NCI-H1436 (cell line): ENCODE results near the gene NEK4.
A peak's percentile ranks its signal among the peaks of the same experiment; 100 is the strongest.

ENCODE experiments used
- DNase-seq: peaks from one replicate; lab custom pipeline; 2025; lab: John Stamatoyannopoulos, UW

Gene NEK4

DNA sequence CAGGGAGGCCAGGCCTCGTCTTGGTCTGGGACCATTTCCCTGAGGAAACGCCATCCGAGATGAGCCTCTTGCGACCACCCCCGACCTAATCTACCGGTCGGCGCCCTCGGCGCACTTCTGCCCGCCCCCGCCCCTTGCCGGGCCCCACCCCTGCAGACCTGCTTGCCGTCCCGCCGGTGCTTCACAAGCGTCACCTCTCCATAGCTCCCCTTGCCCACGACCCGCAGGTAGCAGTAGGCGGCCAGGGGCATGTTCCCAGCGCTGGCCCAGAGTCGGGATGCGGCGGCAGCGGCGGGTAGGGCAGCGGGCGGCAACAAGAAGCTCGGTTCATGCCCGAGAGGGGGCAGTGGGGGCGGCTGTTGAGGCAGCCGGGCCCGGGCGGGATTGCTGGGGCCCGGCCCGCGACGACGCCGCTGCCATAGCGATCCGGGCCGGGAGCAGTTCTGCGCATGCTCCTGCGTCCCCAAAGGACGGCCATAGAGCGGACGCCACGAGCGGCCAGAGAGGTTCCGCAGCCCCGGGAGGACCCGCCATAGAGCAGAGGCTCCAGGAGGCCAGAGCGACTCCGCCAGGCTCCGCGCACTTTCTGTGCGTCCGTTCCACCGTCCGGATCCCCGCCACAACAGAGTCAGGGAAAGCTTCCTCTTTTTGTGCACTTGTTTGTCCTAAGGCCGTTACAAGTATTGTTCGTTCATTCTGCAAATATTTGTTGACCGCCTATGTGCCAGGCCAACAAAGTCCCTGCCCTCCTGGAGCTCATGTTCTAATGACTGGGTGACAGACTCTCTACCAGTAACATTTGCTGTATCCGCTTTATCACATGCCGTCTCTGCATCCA lies at the start of gene NEK4:
TSS of gene NEK4 (minus strand) at position 445 of the 838 bp plus-strand sequence. CDS start at position 251, 194 bp downstream.
- peak; percentile 73 for DNase-seq

DNA sequence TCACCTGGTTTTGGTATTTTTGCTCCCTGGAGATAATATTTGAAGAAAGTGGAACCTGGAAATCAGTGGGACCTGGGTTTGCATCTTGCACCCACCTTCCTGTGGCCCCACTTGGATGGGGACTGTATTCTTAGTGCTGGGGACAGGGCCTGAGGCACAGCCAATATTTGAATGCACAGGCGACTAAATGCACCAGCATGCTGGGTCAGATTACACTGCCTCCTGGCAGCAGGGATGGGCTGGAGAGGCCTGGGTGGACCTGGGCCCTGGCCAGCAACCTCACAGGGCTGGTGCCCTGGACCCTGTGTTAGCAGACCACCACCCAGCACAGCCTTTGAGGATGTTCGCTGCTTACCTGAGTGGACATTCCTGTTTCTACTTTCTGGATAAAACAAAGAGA lies 49.2 kb upstream of the NEK4 start:
- DNase-seq = no peak

DNA sequence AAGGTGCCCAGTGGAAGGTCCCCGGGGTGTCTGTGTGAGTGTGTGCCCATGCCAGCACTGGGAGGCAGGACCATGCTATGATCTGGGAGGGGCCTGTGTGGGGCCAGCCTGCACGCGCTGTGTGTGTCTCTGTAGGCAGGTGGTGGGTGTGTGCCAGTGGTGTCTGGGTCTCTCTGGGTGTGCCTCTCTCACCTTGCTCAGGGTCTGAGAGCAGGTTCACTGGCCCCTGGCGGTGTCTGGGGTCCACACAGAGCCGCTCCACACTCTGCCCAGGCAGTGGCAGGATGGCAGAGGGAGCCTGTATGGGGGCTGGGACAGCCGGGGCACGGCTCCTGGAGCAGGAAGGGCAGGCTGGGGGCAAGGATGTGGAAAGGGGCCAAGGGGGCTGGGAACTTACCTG lies 47.1 kb upstream of the NEK4 start:
- DNase-seq = no peak

DNA sequence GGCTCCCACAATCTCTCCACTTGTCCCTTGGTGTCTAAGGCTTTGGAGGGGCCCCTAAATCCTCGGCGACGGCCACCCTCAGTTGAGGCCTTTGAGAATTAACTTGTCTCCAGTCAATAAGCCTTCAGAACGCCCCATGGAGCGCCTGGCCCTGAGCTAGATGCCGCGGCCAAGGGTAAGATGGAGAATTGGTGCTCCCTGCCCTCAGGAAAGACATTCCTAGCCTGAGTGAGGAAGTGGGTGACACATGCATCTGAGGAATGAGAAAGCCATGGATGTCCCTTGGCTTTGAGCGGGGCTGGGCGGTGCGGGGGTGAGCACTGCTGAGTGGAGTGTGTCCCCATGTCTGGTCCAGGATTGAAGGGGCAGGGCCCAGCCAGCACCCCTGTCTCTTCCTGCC lies 46.5 kb upstream of the NEK4 start:
- no peak for DNase-seq

DNA sequence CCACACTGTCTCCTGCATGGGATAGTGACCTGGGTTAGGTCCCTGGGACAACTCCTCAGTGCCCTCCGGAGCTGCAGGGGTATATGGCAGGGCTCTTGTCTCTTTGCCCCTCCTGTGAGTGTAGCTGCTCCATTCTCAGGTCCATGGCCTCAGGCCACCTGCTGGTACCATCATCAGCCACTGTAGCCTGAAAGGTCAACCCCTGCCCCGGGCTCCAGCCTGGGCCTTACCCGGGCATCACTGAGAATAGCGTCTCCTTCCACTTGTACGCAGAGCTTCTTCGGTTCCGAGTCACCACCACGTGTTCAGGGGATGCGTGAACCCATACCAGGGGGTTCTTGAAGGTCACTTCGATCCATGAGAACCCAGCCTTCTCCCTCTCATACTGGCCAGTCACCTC lies 45.9 kb upstream of the NEK4 start:
- DNase-seq = no peak

DNA sequence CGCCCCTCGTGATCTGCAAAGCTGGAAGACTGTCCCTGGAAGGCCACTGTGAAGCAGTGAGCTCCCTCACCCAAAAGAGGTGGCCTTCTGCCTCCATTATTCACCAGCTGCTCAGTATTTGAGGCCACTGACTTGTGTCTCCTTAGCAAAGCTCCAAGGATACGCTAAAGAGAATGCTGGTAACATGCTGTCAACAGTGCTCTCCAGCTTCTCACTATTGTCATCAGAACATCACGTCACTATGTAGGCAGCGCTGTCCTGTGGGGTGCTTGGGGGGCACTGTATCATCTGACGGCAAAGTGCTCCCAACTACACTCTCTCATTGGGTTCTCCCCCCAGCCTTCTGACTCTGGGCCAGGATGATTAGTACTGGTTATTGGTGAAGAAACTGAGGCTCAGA lies 45.5 kb upstream of the NEK4 start:
- no peak for DNase-seq

DNA sequence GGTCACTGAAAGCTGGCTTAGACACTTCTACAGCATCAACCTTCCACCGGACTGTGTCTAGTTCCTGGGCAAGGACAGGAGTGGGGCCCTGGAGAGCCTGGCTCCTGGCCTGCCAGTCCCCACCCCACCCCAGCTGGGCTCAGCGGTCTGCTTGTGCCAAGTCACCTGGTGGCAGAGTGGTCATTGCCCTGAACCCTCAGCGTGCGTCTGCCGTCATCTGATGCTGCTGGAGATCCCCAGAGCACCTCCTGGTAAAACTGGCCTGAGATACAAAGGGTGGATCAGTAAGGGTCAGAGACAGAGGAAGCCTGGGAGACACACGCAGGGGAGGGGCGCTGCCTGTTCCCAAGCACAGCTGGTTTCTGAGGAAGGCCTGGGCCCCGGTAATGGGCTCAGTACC lies 43.1 kb upstream of the NEK4 start:
- no peak for DNase-seq

DNA sequence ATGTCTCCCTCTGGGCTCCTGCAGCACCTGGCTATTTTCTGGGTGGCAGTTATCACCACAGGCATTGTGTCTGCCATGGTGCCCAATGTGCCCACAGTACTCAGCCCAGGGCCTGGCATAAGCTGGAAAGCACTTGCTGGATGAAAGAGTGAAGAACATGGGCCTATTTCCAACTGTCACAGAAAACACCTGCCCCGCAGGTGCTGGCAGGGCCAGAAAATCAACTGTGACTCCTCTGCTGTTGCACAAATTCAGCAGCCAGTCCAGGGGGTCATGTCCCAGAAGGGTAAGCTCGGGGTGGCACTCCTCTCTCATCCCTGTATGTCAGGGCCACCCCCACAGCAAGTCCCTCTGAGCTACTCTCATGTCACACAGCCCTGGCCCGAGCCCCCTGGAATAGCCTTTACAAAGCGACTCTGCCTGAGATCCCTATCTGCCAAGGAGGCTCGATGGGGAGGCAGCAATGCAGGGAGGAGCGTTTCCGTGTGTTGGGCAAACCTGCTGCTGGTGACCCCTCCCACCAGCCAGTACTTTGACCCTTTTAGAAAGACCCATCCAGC lies 40.8 kb upstream of the NEK4 start:
- DNase-seq = no peak

DNA sequence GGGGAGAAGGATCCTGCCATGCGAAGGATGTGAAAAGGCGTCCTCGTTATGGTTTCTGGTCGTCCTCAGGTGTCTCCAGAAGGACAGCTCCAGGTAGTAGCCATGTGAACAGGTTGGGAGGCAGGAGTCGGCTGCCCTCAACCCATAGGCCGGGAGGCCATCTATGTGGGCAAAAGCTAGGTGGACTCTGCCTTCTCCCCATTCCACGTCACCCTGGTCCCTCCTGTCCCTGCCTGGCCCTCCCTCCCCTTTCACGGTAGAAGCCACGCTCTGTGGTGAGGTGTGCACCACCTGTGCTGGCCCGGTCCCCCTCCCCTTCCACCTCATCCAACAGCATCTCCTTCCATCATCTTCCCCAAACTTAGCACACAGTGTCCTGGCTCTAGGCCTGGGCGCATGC lies 40.2 kb upstream of the NEK4 start:
- no peak for DNase-seq

DNA sequence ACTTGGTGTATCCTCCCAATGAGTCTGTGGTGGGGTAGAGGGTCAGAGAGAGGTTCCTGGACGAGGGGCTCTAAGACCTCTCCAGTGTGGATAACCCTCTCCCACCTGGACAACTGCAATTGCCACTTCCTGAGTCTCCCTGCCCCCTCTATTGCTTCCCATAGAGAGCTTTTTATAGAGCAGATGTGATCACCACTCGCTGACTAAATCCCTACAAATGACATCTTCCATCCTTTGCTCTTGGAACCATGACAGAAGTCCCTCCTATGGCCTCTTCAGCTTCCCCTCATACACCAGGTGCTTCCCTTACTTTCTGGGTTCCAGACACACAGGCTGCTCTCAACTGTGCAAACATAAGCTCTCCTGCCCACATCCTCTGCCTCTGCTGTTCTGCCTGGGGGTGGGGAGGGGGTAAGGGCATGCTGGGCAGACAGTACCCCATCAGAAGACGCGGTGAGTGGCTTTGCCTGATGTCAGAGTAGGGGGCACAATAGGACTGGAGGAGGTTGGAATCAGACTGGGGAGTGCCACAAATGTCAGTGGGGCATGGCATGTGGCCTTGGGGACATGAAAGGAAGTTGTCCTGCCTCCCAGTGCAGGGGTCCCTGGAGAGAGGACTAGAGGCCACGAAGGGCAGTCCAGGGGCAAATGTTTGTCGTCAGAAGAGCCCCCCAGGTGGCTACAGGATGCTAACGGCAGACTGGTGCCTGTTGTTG lies 39.1 kb upstream of the NEK4 start:
- no peak for DNase-seq

DNA sequence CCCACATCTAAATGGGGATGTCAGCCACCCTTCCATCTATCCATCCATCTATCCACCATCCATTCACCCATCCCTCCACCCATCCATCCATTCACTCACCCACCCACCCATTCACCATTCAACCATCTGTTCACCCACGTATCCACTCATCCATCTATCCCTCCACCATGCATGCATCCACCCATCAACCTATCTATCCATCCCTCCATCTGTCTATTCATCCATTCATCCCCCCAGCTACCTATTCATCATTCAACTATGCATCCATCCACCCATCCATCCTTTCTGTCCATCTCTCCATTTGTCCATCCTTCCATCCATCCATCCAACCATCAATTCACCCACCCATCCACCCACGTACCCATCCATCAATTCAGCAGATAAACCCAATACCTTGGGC lies 38.4 kb upstream of the NEK4 start:
- no peak for DNase-seq

DNA sequence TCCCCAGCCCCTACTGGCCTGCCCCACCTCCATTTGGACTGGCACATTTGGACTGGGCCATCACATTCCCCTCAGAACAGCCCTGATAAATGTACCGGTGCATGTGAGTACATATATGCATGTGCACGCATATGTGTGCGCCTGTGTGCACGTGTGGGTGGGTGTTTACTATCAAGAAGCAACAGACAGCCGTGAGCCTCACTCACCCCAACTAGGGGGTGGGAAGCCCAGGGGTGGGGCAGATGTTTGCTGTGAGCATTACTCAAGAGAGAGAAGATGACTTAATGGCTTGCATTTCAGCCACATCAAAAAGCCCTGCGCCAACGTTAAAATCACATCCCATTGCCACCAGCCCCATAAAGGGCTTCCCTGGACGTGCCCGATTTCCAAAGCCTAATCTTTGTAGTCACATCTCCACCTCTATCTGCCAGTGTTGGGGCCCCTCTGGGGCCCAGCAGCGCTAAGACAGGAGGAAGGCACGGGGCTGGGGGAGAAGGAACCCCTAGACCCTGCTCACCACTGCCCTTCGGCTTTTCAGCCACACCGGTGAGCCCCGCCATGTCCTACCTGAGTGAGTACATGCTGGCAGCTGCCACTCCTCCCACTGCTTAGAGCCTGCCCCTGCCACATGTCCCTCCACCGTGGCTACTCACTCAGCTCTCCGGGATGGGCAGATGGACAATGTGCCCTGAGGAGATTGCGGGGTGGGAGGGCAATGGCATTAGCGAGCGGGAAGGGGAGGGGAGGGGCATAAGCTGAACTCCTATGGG lies 34.7 kb upstream of the NEK4 start:
- no peak for DNase-seq

DNA sequence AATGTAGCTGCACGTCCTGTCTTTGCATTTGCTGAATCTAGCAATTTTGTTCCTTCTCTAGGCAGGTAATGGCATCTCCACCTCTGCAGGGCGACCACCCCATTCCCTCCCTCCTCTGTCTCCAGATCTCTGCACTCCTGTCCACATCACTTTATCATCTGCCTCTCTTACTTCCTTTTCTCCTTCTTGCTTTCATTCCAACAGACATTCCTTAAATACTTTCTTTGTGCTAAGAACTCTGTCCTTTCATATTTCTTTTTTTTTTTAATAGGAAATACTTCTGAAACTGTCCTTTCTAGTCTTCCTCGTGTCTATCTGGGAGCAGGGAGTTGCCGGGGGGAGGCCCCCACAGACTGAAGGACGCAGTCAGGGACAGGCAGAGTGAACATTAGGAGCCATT lies 31.1 kb upstream of the NEK4 start:
- no peak for DNase-seq

DNA sequence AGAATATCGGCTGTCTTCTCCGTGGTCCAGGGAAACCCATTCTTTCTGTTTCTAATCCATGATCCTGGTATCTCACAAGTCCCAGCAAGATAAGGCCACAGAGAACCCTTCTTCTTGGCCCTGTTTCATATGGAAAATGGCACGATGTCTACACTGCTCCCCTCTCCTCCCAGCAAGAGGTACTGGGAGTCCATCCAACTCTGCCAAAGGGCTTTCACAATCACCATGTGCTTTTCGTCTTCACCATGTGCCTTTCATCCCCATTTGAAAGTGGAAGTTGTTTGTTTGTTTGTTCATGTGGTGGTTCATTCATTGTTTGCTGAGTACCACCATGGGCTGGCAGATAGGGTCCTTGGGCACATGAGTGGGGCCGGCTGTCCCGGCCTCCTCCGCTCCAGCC lies 29.3 kb upstream of the NEK4 start:
- no peak for DNase-seq

DNA sequence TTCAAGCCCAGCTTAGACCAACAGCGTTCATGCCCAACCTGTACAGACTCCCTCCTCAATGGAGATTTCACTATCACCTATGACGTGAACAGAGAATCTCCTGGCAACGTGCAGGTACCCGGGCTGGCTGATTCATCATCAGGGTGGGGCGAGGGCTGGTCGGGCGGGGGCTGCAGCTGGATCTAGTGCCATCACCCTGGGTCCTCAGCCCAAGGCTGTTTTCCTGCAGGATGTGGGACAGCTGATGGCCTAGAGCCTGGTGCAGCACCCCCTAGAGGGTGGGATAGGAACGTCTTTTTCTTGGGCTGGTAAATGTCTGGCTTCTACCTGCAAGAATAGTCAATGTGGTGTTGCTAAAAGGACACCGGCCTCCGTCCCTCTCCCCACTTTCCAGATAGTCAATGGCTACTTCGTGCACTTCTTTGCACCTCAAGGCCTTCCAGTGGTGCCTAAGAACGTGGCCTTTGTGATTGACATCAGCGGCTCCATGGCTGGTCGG lies 28.3 kb upstream of the NEK4 start:
- no peak for DNase-seq

DNA sequence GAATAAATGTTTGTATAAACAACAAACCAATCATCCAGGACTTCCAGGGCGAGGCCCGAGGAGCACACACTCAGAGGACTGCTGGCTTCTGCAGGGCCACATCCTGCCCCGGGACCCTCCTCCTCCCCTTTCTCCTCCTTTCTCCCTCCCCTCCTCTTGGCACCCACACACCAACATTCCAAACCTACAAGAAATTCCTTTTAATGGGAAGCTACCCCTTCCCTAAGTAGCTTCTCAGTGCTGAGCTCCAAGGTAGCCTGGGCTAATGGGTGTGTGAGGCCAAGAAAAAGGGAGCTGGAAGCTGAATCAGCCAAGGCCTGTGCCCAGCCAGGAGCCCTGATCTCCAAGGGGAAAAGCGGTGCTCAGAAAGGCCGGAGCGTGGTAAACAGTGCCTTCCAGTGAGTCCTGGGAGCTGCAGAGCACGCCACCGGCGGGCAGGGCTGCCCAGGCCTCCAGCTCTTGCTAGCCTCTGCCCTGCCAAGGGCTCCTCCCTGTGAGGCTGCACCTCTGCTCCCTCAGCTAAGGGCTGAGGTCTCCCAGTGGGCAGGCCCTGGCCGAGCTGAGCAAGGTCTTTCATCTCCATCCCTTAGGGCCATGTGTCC lies 27.7 kb upstream of the NEK4 start:
- no peak for DNase-seq

DNA sequence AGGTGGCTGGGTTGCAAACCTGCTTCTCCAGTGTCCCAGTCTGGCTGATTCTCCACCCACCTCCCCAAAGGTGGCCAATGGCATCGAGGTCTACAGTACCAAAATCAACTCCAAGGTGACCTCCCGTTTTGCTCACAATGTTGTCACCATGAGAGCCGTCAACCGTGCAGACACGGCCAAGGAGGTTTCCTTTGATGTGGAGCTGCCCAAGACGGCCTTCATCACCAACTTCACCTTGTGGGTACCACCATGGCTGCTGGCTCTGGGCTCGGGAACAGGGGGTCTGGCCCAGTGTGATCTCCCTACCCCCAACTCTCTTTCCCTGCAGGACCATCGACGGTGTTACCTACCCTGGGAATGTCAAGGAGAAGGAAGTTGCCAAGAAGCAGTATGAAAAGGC lies 25.7 kb upstream of the NEK4 start:
- no peak for DNase-seq

DNA sequence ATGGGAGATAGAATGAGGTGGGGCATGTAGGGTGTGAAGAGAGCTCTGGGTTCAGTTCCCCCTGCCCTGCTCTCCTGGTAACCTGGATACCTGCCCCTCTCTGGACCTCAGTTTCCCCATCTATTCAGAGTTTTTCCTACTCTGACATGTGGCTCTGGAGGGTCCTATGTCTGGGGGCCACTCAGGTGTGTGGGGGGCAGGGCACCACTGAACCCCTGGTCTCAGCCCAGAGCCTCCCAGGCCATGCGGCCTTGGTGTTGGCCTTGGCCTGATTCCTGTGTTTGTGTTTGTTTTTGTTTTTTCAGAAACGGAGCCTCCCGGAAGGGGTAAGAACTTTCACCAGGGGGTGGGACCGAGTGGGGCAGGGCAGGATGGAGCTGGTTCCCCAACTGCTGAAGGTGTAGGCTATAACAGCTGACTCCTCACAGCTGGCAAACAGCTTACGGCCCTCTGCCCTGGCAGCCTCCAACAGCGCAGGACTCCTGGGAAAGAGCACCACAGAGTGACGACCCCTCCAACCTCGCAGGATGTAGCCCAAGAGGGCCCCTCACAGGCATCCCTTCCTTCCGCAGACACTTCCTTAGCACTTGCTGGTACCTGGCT lies 24.7 kb upstream of the NEK4 start:
- DNase-seq = no peak

DNA sequence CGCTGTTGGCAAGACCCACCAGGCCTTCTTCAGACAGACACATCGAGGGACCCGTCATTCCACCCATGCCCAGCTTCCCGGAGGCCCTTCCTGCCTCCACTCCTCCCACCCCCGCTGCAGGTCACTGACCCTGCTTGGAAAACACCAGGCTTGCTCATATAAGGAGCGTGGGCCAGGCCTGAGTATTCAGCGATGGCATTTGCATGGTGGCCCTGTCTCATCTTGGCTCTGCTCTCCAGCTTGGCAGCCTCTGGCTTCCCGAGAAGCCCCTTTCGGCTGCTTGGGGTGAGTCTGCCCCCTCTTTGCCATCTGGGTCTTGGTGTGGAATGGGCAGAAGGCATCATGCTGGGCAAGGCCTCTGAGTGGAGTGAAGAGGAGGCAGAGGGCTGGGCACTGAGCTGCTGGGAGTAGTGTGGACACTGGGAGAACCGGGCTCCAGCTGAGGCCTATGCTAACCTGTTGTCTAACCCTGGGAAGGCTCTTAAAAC lies 23.9 kb upstream of the NEK4 start, which contains the start of gene ITIH3:
TSS of gene ITIH3 (plus strand) at position 185 of the 488 bp plus-strand sequence. CDS start at position 193, 8 bp downstream.
- DNase-seq = no peak

DNA sequence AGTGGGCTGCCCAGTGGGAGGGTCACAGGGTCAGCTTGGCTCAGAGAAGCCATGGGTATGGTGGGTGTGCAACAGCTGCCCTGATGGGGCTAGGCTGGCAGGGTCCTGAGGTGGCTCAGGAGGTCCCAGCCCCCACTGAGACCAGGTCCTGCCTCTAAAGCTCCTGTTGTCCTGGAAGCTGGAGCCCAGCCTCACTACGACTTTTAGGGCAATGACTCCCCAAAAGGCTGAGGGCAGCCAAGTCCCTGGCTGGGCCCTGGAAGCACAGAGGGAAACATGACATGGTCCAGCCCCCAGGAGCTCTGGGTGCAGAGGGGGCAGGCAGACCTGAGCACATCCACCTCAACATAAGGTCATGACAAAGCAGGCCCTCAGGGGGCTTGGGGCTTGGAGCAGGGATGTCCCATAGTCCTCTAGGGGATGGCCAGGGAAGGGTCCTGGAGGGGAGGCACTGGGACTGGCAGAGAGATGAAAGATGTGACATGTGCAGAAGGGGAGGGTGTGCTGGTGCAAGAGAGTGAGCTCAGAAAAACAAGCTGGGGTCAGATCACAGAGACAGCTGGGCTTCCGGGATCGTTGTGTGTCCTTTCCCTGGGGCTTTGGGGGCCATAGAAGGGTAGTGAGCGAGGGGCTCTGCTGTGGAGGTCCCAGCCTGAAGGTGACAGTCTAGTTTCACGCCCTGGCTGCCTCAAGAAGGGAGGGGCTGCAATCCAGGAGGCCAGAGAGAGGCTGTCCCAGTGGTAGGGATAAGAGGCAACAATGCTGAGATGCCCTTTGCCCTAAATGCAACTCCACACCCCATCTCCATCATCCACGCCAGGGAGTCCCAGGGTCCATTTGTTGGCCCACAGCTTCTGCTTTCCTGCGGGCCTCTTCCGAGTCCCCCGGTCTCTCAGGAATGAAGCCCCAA lies 23.2 kb upstream of the NEK4 start:
- DNase-seq = no peak
